Stimulated activated CD8-positive, alpha-beta memory T cell treated with anti-CD3 and anti-CD28 coated beads, Interleukin-15, amount 100 ng/mL, for 1 hour (primary cell): Measurements from ENCODE around the gene GBX1.

ENCODE experiments used
- DNase-seq: peaks from one replicate; pipeline ENCODE4 v3.0.0-alpha.2; 2020; ENCODE audit warnings: low read depth

GBX1 gene

DNA sequence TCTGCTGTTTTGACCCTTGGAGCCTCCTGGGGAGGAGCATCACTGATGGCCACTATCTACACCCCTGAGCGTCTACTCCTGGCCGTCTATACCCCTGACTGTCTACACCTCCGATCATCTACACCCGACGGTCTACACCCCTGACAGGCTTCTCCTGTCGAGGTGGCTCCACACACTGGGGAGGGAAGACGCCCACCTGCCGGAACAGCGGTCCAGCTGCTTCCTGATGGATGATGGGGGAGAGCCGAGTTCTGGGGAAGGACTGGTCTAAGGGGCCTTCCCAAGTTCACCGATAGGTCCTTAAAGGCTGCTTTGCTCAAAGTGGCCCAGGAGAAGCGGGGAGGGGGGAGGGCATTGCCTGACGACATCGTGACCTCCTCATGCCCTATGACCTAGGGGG lies 39.4 kb downstream of the GBX1 start:
- DNase-seq: no peak

DNA sequence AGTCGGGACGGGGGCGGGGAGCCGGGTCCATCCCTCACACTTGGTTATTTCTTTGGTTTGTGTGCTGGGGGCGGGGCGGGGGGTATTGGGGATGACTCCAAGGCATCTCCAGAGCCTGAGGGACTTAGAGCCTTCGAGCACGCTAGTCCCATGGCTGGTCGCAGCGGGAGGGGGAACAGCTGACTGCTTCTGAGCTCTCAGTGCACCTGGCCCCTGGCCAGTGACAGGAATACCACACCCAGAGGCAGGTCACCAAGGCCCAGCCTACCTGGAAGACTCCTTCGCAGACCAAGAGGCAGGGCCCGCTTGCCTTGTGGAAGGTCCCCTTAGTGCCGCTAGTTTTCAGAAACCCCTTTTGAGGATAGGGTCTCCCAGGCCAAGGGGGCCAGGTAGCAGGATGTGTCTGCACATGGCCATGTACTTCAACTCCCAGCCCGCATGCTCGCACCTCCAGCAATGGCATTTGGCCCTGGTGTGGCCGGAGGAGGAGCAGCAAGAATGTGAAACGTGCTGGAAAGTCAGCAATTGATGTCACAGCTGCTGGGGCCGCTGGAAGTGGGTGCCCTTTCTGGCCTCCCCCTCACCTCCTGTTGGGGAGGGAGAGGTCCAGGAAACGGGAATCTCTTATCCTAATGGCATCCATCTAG lies 40.9 kb downstream of the GBX1 start:
- no peak for DNase-seq

DNA sequence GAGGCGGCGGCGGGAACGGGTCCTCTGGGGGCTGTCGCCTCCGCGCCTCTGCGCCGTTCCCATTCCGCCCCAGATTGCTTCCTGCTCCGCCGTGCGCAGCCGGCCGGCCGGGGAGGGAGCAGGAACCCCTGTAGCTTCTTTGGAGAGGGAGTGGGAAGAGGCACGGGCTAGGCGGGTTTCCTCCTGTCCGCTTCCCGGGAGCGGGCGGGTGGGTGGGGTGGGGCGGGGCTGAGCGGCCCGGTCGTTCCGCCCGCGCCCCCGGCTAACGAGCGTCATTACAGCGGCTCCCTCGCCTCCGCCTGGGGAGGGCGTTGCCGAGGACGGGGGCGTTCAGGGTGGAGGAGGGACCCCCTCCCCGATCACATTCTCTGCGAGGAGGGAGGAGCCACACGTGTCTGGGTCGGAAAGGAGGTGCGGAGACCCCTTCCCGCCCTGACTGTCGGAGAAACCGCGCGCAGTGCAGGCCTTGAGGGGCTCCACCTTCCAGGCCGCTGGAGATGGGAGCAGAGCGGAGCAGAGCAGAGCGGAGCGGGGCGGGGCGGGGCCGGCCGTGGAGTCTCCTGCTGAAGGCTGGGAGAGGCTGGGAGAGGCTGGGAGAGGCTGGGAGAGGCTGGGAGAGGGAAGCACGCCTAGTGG lies 41.5 kb downstream of the GBX1 start:
- DNase-seq: no peak

DNA sequence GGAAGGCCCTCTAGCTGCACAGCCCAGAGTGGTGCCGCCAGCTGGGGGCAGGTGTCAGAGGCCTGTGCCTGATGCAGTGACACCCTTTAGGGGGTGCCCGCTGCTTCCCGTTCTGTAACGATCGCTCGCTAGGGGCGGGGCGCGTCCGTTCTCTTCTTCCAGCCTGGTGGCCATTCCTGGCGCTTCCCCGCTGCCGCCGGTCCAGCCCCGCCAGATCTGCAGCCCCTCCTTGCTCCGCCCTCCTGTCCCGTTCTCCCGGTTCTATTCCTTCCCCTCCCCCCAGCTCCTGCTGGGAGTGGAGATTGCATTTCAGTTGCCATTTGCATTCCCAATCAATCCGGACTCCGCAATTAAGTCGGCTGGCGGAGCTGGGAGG lies 42.0 kb downstream of the GBX1 start:
- DNase-seq: no peak

DNA sequence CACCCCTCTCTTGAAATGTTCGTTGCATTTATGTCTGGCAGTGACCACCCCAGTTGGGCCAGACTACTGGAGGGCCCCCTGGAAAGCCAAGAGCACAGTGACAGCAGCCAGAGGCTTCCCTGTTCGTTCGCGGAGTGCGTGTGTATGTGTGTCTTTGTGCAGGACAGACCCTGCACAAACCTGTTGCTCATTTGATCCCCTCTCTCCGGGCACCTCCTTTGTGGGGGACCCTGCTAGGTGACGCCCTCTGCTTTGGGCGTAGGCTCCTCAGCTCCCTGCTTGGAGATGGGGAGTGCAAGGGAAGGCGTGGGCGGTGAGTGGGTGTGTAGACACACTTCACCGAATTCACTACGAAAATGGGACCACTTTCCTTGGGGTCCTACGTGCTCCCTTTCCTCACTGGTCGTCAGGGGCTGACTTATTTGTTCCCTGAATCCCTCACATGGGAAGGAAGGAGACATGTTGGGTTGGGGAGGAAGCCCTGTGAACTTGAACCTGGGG lies 42.5 kb downstream of the GBX1 start:
- DNase-seq: no peak

DNA sequence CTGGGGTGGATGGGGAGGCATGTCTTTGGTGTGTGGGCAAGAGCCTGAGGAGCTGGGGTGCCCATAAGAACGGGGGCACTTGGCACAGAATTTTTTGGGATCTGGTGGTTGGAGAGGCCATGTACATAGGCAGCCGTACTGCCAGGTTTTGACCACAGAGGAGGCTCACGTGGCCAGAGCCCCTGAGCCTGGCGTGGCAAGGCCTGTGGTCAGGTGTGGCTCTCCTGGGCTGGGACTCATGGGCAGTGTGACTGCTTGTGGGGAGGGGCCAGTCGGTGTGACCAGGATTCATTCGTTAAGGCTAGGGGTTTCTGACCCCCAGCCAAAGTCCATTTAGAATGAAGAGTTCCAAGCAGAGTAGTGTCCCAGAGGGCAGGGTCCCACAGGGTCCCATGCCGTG lies 43.0 kb downstream of the GBX1 start:
- DNase-seq: no peak

DNA sequence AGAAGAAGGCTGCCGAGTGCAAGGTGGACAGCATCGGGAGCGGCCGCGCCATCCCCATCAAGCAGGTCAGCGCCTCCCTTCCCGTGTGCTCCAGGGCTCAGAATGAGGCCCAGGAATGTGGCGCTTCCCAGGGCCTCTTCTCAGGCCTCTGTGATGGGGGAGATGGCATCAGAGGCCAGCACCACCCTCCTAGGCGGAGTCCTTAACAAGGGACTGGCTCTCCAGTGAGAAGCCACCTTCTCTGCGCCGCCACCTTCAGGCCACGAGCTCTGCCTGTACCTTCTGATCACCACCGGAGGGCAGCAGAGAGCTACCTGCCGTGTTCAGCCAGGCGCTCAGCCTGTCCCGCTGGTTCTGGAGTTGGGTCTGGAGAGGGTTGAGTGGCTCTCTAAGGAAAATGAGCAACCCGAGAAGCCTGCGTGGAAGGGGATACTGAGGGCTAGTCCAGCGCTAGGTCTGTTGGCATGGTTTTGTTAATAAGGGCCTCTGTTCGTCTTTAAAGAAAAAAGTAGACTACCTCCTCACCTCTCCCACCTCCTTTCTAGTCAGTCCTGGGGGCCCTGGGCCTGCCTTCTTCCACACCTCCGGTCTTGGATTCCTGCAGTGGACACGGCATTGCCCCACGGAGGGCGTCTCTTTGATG lies 43.6 kb downstream of the GBX1 start:
- DNase-seq: peak; percentile 70

DNA sequence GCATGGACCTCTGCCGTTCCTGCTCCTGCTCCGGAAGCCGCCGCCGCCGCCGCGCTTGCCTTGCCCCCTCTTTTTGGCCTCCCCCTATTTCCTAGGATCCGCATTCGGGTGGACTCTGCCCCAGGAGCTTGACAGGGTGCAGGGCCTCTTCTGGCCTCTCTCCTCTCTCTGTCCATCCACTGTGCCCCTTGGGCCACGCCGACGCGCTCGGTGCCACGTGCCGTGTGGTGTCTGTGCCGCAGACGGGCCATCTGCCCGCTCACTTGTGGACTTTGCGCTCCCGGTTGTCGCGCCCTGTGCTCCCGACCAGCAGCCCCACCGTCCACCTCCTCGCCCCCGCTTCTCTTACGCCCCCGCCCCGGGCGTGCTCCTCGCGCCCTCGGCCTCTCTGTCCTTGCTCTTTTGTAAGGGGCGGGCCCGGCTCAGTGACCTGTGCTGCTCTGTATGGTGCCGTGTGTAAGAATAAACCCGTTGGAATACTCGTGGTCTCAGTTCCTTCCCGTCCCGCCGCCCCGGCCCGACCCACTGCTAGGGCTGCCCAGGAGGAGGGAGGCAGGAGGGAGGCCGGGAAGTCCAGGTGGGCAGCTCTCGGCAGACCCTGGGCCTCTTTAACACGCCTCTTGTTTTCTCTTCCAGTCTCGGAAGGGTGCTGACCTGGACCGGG lies 44.2 kb downstream of the GBX1 start:
- DNase-seq: no peak

DNA sequence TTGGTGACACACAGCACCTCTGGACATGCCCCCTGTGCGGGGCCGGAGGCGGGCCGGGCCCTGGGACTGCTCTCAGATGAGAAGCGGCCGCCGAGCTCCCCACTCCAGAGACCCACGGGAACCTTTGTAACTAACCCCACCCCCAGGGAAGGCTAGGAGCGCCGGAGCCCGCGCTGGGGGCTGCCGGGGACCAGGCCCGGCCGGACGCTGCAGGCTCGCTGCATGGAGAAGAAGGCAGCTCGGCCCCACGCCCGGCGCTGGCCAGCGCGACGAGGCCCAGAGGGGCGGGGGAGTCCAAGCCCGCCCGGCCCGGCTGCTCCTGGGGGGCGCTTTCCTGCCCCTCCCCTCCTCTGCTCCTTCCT lies 44.7 kb downstream of the GBX1 start:
- no peak for DNase-seq

DNA sequence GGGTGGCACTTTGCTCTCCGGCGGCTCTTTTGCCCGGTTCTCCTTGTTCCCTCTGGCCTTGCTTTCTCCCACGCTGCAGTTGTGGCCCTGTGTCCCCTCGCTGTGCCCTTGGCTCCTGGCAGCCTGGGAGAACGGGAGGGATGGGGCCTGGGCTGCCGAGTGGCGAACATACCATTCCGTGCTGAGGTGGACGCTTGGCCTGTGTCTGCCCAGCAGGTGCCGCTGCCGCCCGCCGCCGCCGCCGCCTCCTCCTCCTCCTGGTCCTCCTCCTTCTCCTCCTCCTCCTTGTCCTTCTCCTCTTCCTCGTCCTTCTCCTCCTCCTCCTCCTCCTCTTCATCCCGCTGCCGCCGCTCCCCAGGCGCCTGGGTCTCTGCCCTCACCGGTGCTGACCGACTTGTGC lies 45.2 kb downstream of the GBX1 start:
- no peak for DNase-seq

DNA sequence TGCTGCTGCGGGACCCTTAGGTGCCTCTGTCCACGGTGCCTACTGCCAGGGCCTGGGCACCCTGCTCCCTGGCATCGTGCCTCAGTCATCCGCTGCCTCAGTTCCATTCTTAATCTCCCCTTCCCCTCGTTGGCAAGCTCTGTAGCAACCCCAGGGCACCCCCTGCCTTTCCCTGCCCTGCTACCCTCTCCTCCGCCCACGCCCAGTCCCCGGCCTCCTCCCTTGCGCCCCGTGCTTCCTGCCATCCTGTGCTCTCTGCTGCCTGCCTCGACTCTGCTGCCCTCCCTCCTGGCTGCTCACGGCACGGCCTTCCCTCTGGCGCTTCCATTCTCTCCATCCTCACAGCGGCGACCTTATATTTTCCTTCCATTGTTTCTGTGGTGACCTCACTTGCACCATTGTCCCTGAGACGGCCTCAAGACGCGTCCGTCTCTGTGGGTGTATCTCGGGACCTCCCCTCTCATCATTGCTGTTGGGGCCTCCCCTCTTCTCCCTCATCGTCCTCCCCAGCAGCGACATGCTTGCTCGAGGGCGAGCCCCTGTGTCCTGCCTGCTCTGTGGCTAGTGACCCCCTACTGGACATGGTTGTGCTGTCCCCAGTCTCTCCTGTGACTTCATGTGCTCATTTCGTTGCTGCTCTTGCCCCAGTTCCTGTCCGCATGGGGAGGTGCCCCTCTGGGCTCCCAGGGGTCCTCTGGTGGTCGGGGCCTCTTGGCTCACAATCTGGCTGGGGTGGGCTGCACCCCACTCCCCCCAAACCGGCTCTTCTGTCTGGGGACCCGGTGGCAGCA lies 45.9 kb downstream of the GBX1 start:
- no peak for DNase-seq

DNA sequence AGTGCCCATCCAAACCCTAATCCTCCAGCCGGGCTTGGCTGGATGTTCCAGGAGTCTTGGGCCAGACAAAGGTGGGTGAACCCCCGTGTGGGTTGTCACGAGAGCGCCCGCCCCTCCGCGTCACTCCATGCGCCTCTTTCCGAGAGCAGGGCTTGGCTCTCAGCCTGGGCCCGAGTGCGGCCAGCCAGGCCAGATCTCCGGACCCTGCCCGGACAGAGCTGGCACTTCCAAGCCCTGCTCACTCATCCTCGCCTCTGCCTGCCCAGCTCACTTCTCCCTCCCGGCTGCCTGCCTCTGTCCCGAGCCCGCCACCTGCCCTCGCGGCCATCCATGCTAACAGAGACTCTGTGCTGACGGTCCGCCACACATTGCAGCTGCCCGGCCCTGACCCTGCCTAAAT lies 46.6 kb downstream of the GBX1 start:
- no peak for DNase-seq

DNA sequence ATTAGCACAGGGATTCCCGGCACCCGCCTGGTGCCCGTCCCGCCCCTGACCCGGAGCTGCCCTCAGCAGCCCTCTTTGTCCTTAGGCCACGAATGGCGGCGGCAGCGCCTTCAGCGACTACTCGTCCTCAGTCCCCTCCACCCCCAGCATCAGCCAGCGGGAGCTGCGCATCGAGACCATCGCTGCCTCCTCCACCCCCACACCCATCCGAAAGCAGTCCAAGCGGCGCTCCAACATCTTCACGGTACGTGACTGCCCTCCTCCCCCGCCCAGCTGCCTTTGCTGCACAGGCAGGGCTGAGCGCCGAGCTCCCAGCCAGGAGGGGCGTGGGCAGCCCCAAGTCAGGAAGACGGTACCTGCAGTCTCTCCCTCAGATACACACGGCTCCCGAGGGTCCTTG lies 47.6 kb downstream of the GBX1 start:
- no peak for DNase-seq

DNA sequence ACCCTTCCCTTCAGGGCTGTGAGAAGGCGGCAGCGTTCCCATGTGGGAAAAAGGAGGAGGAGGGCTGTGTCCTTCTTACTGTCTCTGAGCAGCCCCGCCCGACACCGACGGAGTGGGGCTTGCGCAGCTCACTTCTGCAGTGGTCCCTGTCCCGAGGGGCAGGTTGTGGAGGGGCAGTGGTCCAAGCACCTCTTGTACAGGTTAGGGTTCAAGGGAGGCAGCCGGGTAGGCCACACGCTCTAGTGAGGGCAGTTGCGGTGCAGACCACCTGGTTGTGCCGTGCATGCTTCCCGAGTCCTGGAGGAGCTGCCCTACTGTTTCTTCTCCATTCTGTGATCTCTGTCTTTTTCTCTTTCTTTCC lies 48.5 kb downstream of the GBX1 start:
- DNase-seq: no peak

DNA sequence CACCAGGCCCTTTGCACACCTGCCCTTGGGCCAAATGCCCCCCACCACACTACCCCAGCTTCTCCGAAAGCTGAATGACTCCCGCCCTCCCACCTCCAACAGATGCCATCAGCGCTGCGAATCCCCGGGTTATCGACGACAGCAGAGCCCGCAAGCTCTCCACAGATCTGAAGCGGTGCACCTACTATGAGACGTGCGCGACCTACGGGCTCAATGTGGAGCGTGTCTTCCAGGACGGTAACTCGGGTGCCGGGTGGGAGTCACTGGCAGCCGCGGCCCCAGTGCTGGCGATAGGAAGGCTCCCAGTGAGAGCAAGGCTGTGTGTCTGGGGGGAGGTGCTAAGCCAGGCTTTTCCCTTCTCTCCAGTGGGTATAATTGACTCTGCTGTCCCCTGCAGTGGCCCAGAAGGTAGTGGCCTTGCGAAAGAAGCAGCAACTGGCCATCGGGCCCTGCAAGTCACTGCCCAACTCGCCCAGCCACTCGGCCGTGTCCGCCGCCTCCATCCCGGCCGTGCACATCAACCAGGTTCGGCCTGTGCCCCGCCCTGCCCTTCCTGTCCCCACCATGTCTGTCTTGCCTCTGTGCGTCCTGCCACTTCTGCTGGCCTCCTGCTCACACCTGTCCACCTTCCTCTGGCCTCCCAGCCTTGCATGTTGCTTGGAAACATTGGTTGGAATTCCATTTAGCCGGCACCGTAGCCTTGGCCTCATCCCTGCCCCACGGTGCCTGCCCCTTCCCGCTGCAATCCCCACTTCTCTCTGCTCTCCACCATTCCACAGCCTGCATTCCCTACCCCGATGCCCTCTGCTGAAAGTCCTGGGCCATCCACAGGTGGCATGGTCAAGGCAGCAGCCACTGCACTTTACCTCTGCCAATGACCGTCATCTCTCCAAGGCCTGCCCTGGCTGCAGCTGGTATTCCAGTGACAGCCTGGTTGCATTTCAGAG lies 49.1 kb downstream of the GBX1 start:
- DNase-seq: no peak

DNA sequence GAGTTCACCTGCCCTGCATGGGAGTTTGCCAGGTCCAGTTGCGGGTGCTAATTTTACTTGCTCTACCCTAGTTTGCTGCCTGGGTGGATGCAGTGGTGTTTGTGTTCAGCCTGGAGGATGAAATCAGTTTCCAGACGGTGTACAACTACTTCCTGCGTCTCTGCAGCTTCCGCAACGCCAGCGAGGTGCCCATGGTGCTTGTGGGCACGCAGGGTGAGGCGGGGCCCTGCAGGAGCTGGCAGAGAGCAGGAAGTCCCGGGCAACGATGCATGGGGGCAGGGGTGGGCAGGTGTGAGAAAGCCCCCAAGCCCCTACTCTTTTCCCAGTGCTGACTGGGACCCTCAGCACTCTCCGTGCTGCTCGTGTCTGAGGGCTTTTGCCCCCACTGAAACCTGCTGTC lies 49.9 kb downstream of the GBX1 start:
- no peak for DNase-seq

DNA sequence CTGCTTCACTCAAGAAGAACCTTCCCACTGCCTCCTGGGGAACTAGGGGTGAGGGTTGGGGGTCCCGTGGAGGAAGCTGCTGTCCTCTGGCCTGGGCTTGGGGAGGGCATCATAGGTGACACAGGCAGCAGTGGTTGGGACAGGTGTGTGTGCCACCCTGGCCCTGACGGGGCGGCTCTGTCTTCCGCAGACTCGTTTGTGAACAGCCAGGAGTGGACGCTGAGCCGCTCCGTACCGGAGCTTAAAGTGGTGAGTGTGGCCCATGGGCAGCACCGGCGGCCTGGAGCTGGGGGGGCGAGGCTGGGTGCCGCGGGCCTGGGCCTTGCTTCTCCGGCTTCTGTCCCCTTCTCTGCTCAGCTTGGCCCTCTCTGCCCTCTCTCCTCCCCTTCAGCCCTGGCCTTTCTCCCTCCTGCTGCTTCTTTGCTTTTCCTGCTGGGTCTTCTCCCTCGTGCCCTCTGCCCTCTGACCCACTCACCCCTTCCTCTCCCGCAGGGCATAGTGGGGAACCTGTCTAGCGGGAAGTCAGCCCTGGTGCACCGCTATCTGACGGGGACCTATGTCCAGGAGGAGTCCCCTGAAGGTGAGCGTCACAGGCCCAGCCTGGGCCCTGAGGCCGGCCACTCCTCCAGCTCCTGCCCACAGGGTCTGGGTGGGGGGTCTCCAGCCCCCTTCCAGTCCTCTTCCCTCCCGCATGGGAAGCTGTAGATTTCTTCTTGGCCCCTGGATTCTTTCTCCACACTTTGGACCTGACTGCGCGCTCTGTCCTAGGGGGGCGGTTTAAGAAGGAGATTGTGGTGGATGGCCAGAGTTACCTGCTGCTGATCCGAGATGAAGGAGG lies 50.7 kb downstream of the GBX1 start:
- DNase-seq: no peak

DNA sequence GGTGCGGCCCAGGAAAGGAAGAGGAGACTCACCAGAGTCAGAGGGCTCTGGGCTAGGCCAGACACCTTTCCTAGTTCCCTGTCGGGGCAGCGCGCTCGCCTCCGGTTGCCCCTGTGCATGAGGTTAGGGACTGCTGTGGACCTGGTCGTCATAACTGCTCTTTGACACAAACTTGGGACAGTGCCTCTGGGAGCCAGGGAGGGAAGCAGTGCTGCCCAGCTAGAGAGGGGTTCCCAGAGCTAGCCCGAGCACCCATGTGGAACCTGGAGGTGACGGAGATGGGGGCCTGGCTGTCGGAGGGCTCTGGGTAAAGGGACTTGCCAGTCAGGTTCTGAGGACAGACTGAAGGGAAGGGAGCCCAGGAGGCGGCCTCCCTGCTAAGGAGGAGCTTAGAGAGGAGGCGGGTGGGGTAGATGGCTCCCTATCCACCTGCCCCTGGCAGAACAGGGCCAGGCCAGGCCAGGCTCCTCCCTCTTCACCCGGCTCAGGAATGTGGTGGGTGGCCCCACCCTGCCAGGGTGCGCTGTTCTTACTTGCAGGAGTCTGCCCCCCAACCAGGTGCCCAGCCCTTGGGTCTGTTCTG lies 51.6 kb downstream of the GBX1 start:
- DNase-seq: no peak

DNA sequence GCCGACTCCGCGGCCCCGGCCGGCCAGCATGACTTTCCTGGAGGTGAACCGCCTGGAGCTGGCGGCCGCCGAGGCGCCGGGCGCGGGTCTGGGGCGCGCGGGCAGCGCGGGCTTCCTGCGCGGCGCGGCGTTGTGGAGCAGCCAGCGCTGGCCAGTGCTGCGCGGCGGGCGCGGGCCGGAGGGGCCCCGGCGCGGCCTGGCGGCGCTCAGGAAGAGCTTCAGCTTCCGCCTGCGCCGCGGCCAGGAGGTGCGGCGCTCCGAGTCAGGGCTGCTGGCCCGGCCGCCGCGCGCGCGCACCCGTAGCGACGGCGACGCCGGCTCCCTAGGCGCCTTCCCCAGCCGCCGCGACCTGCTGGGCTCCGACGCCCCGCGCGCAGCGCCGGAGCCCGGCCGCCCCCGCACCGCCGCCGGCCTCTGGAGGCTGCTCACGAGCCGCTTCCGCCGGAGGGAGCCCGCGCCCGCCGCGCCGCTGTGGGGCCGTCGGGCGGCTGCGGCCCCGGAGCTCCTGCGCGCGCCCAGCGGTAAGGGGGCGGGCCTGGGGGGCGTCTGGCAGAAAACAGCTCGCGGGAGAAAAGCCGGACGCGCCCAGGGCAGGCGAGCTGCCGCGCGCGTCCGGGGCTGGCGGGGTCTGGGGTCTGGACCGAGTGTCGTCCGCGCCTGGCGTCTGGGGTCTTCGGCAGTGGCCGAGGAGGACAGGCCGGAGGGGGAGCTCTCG lies 52.2 kb downstream of the GBX1 start:
- DNase-seq: no peak
